ENCODE measurements around the gene NTN5. TPM values are rescaled to one million over a fixed set of nuclear protein-coding genes. Genes with fewer than 3 reads are reported as not detected.

NTN5 gene
- total and polyA plus RNA-seq, 2 experiments from 2014 or later = 0.33 TPM; not detected in 1

DNA sequence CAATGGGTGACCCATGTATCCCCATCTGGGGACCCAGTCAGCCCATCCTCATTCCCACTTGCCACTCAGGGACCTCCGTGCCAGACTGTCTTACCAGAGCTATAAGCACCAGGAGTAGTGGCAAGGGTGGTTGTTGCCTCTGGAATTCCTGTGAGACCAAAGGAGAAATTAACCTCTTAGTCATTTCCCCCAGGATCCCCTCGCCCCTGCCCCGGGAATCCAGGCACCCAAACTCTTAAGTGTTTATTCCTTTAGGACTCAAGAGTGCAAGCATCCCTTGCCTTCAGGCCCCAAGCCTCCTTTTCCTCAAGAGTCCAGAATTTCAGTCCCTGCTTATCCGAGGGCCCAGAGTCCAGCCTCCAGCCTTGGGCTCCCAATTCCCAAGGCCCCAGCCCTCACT is 9.2 kb downstream of the NTN5 start:
- Histone ChIP-seq H3K9me2 (replicated peaks; ENCODE audit: insufficient read depth) (no peaks in the 10 kb centered on the region), H3K36me3 (replicated peaks; ENCODE audit: insufficient read depth, low read depth) (no peaks in the 10 kb centered on the region), H3K79me2 (no peaks in the 10 kb centered on the region), H3K4me2 (no peak overlapping the region), H3K27me3 (no peaks in the 10 kb centered on the region), H3K27ac (no peak overlapping the region), H2AFZ (no peak overlapping the region), H3K4me1 (ENCODE audit: insufficient read depth) (no peaks in the 10 kb centered on the region), H4K20me1 (ENCODE audit: insufficient read depth, poor library complexity, severe bottlenecking) (no peaks in the 10 kb centered on the region), H3K9me3 (ENCODE audit: low read depth) (no peaks in the 10 kb centered on the region), H3K4me3 (no peak overlapping the region)
- WGBS (ENCODE audit: low lambda C conversion rate, missing lambda C conversion rate) = 93% methylated on average over 4 of the region's 4 CpGs
- no peak for DNase-seq (ENCODE audit: low spot score)
- TF ChIP-seq EZH2 (IDR thresholded peaks at IDR 0.05; ENCODE audit: borderline replicate concordance) (no peak), EZH2phosphoT487 (IDR thresholded peaks at IDR 0.05; ENCODE audit: low read depth, severe bottlenecking, unreplicated experiment) (no peak)
- TF ChIP-seq, protein P1, sequence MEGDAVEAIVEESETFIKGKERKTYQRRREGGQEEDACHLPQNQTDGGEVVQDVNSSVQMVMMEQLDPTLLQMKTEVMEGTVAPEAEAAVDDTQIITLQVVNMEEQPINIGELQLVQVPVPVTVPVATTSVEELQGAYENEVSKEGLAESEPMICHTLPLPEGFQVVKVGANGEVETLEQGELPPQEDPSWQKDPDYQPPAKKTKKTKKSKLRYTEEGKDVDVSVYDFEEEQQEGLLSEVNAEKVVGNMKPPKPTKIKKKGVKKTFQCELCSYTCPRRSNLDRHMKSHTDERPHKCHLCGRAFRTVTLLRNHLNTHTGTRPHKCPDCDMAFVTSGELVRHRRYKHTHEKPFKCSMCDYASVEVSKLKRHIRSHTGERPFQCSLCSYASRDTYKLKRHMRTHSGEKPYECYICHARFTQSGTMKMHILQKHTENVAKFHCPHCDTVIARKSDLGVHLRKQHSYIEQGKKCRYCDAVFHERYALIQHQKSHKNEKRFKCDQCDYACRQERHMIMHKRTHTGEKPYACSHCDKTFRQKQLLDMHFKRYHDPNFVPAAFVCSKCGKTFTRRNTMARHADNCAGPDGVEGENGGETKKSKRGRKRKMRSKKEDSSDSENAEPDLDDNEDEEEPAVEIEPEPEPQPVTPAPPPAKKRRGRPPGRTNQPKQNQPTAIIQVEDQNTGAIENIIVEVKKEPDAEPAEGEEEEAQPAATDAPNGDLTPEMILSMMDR (IDR thresholded peaks at IDR 0.05; ENCODE audit: poor library complexity) = no peak

DNA sequence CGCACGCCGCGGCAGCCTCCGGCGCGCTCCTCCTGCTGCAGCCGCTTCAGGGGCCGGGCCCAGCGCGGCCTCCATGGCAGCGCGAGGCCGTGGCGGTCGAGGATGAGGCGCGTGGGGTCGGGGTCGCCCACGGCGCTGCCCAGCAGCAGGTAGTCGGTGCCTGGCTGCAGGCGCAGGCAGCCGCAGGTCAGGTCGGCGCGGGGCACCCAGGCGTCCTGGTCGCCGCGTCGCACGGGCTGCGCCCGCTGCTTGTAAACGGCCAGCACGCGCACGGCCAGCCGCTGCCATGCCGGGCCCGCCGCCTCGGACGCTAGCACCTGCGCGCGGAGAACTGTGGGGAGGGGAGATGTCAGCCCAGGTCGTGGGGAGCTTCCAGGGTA is 11.1 kb downstream of the NTN5 start:
- Histone ChIP-seq H3K4me1 (ENCODE audit: insufficient read depth) (no peaks in the 10 kb centered on the region), H3K9me3 (ENCODE audit: low read depth) (no peaks in the 10 kb centered on the region), H2AFZ (no peak overlapping the region), H3K4me3 (no peak overlapping the region), H3K9me2 (replicated peaks; ENCODE audit: insufficient read depth) (no peaks in the 10 kb centered on the region), H3K27me3 (no peaks in the 10 kb centered on the region), H4K20me1 (ENCODE audit: insufficient read depth, poor library complexity, severe bottlenecking) (no peaks in the 10 kb centered on the region), H3K4me2 (no peak overlapping the region), H3K79me2 (no peaks in the 10 kb centered on the region), H3K27ac (no peak overlapping the region), H3K36me3 (replicated peaks; ENCODE audit: insufficient read depth, low read depth) (no peaks in the 10 kb centered on the region)
- TF ChIP-seq, protein P1 (IDR thresholded peaks at IDR 0.05; ENCODE audit: poor library complexity) = no peak
- no peak for TF ChIP-seq EZH2phosphoT487 (IDR thresholded peaks at IDR 0.05; ENCODE audit: low read depth, severe bottlenecking, unreplicated experiment)
- TF ChIP-seq EZH2 (IDR thresholded peaks at IDR 0.05; ENCODE audit: borderline replicate concordance) = no peak
- WGBS (ENCODE audit: low lambda C conversion rate, missing lambda C conversion rate) = over 99% methylated on average over 42 of the region's 50 CpGs
- no peak for DNase-seq (ENCODE audit: low spot score)

DNA sequence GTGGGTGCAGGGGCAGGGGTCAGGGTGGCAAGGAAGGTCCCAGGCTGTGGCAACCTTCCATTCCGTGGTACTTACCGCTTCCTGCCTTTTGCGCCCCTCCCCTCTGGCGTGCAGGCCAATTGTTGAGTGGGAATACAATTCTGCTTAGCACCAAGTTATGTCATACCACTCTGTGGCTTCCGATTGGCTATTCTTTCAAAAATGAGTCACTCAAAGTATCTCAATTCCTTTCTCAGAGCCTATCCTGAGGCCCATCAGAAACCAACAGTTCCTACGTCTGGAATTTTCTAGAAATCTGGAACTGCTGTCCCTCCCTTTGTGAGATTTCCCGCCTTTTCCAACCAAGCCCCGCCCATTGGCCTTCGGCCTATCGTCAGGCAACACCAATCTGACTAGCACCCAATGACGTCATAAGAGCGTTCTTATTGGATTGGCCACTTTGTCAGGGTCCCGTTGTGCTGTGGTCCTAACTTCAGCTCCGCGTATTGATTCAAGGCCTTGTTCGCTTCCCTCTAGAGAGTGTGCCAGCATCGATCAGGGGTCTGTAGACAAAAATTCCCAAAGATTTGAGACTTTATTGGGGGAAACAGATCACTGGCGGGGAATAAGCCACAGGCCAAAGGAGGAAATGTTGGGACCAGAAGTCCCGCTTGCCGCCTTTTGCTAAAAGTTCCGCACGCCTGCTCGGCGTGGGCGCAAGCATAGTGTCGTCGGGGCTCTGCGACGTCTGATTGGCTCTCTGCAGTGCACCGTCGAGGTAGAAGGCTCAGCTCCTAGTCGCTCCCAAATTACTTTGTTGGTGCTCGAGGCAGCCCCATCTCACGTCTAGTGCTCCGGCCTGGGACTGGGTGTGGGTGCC is 11.7 kb downstream of the NTN5 start:
- TF ChIP-seq, protein P1 (IDR thresholded peaks at IDR 0.05; ENCODE audit: poor library complexity) = no peak
- no peak for TF ChIP-seq EZH2 (IDR thresholded peaks at IDR 0.05; ENCODE audit: borderline replicate concordance)
- TF ChIP-seq EZH2phosphoT487 (IDR thresholded peaks at IDR 0.05; ENCODE audit: low read depth, severe bottlenecking, unreplicated experiment) = no peak
- Histone ChIP-seq H2AFZ (no peak overlapping the region), H3K27ac (no peak overlapping the region)

More for the DNA sequence above, 11.7 kb downstream of the NTN5 start:
- H4K20me1 ChIP-seq (ENCODE audit: insufficient read depth, poor library complexity, severe bottlenecking) = no peaks in the 10 kb centered on the region
- H3K9me2 ChIP-seq (replicated peaks; ENCODE audit: insufficient read depth) = no peaks in the 10 kb centered on the region
- H3K4me3 ChIP-seq = no peak overlapping the region
- H3K4me2 ChIP-seq = no peak overlapping the region
- no peaks in the 10 kb centered on the region for H3K27me3 ChIP-seq
- WGBS (ENCODE audit: low lambda C conversion rate, missing lambda C conversion rate) = 89% methylated on average over 35 of the region's 35 CpGs
- no peaks in the 10 kb centered on the region for H3K9me3 ChIP-seq (ENCODE audit: low read depth)
- peak; percentile 71 for DNase-seq (ENCODE audit: low spot score)
- no peaks in the 10 kb centered on the region for H3K36me3 ChIP-seq (replicated peaks; ENCODE audit: insufficient read depth, low read depth)
- H3K79me2 ChIP-seq = no peaks in the 10 kb centered on the region
- H3K4me1 ChIP-seq (ENCODE audit: insufficient read depth) = no peaks in the 10 kb centered on the region
